HG02610 (cell line): ENCODE measurements around the gene SIPA1.

ENCODE experiments used
- ATAC-seq: cut with Tn5 transposase; IDR thresholded peaks from one replicate; pipeline ENCODE4 v1.9.1; 2021; ENCODE audit warnings: mild to moderate bottlenecking, moderate library complexity; ENCODE audit not compliant: unreplicated experiment

Gene SIPA1

GRCh38 chr11:65700399-65700798, 62.5 kb downstream of the SIPA1 start:
- no peak for ATAC-seq
